Endodermal cell (in vitro differentiated cells): ENCODE measurements around the gene BRME1. TPM values are rescaled to one million over a fixed set of nuclear protein-coding genes. Genes with fewer than 3 reads are reported as not detected.

Experiments used
- DNase-seq: peaks from one replicate; pipeline ENCODE4 v3.0.0-alpha.2; 2017
- H3K27ac ChIP-seq: 2 replicates; pipeline ENCODE4 v1.5.1; 2013; ENCODE audit warnings: mild to moderate bottlenecking, low read depth, low read length, moderate library complexity
- H3K27me3 ChIP-seq: 2 replicates; pipeline ENCODE4 v1.6.1; 2013; ENCODE audit warnings: mild to moderate bottlenecking, low read length, moderate library complexity; ENCODE audit not compliant: insufficient read depth, control insufficient read depth, poor library complexity, severe bottlenecking
- H3K36me3 ChIP-seq: 2 replicates; pipeline ENCODE4 v1.7.0; 2013; ENCODE audit warnings: mild to moderate bottlenecking, low read length, moderate library complexity; ENCODE audit not compliant: control insufficient read depth, insufficient read depth
- H3K4me1 ChIP-seq: one replicate; pipeline ENCODE4 v1.7.0; 2013; ENCODE audit warnings: low read length; ENCODE audit not compliant: control insufficient read depth, insufficient read depth
- H3K4me3 ChIP-seq: 2 replicates; pipeline ENCODE4 v1.5.1; 2013; ENCODE audit warnings: mild to moderate bottlenecking, low read length, moderate library complexity
- H3K9ac ChIP-seq: 2 replicates; pipeline ENCODE4 v1.6.1; 2013; ENCODE audit warnings: mild to moderate bottlenecking, low read length, moderate library complexity; ENCODE audit not compliant: poor library complexity, severe bottlenecking; ENCODE audit errors: extremely low read depth
- H3K9me3 ChIP-seq: 2 replicates; pipeline ENCODE4 v1.6.1; 2013; ENCODE audit warnings: mild to moderate bottlenecking, low read length, moderate library complexity; ENCODE audit not compliant: control insufficient read depth
- H3K27ac Mint-ChIP-seq: 2 replicates; pipeline ENCODE4 v1.8.0; 2020; ENCODE audit warnings: mixed read lengths
- H3K27me3 Mint-ChIP-seq: 2 replicates; pipeline ENCODE4 v1.8.0; 2021; ENCODE audit warnings: mild to moderate bottlenecking, mixed read lengths; ENCODE audit not compliant: insufficient read depth
- H3K36me3 Mint-ChIP-seq: 2 replicates; pipeline ENCODE4 v1.8.0; 2020; ENCODE audit warnings: low read depth, mixed read lengths
- H3K4me1 Mint-ChIP-seq: 2 replicates; pipeline ENCODE4 v1.8.0; 2020; ENCODE audit warnings: mixed read lengths
- H3K4me3 Mint-ChIP-seq: 2 replicates; pipeline ENCODE4 v1.8.0; 2020; ENCODE audit warnings: mild to moderate bottlenecking, moderate library complexity, mixed read lengths
- H3K9me3 Mint-ChIP-seq: 2 replicates; pipeline ENCODE4 v1.8.0; 2020; ENCODE audit warnings: mild to moderate bottlenecking, mixed read lengths
- CTCF ChIP-seq: fragments of 200-600 bp; sonication (generic); conservative IDR thresholded peaks from 2 replicates; pipeline ENCODE4 v1.5.0; 2021; ENCODE audit warnings: antibody characterized with exemption, mild to moderate bottlenecking
- WGBS, 2 experiments: methylation state at CpG; one replicate each; pipeline versions ENCODE4 v1.1.5 to v1.1.7; 2013; ENCODE audit warnings: missing lambda C conversion rate in 2 of 2, mixed read lengths in 1 of 2; ENCODE audit not compliant: insufficient coverage in 1 of 2, insufficient read length in 1 of 2; 5-methylcytosine and 5-hydroxymethylcytosine counted together
- total RNA-seq, 2 donors: library from RNA; stranded (reverse); fragmentation: NEBNext Ultra II Directional in 1 of 2; extraction: Animal tissue kit (Norgen Biotek cat#: 25700) in 1 of 2; gene quantifications; 2 replicates in 1 of 2; 3 replicates in 1 of 2; pipeline ENCODE4 v1.2.1, GENCODE V29; 2021

The BRME1 gene
- total RNA-seq, 2 donors from 2014 or later, result 4.4 to 7.4 TPM

GRCh38 chr19:13861392-13861713, 44.6 kb downstream of the BRME1 start:
- no peak for DNase-seq
- no peaks in the 10 kb centered on the region for H3K36me3 Mint-ChIP-seq
- Histone ChIP-seq H3K9me3 (no peaks in the 10 kb centered on the region), H3K9ac (no peak overlapping the region), H3K27me3 (peaks cover 23% of the 10 kb centered on the region), H3K4me1 (no peaks in the 10 kb centered on the region), H3K36me3 (no peaks in the 10 kb centered on the region), H3K27ac (no peak overlapping the region), H3K4me3 (no peak overlapping the region)
- H3K27me3 Mint-ChIP-seq, result peaks cover 19% of the 10 kb centered on the region
- H3K27ac Mint-ChIP-seq, result peak overlapping the region; percentile 80
- H3K4me3 Mint-ChIP-seq, result peak overlapping the region; percentile 59
- peaks cover 10% of the 10 kb centered on the region for H3K4me1 Mint-ChIP-seq
- WGBS, 2 experiments, result 89 to 92% methylated on average over 7 to 11 of the region's 11 CpGs
- TF ChIP-seq CTCF, result no peak
- H3K9me3 Mint-ChIP-seq, result no peaks in the 10 kb centered on the region

DNA sequence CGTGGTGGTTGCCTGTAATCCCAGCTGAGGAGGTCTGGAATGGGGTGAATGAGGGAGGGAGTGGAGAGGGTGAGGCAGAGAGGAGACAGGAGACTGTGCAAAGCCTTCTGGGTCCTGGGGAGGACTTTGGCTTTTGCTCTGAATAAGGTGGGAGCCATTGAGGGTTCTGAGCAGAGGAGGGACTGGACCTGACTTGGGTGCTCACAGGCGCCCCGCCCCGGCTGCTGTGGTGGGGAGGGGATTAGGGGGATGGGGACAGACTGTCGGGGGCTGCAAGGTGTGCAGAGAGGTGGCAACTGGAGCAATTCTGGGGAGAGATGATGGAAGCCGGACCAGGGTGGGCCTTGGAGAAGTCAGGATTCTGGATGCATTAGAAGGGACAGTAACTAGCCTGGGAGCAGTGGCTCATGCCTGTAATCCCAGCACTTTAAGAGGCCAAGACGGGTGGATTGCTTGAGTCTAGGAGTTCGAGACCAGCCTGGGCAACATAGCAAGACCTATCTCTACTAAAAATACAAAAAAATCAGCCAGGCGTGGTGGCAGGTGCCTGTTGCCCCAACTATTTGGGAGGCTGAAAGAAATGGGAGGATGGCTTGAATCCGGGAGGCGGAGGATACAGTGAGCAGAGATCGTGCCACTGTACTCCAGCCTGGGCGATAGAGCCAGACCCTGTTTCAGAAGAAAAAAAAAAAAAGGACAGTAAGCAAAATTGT, 45.1 kb downstream of the BRME1 start:
- no peak for DNase-seq
- Mint-ChIP-seq H3K4me3 (no peak overlapping the region), H3K27me3 (peaks cover 14% of the 10 kb centered on the region), H3K36me3 (no peaks in the 10 kb centered on the region), H3K27ac (no peak overlapping the region), H3K9me3 (no peaks in the 10 kb centered on the region), H3K4me1 (peaks cover 10% of the 10 kb centered on the region)
- Histone ChIP-seq H3K27me3 (peaks cover 18% of the 10 kb centered on the region), H3K36me3 (no peaks in the 10 kb centered on the region), H3K9ac (no peak overlapping the region), H3K4me3 (no peak overlapping the region), H3K9me3 (no peaks in the 10 kb centered on the region), H3K4me1 (no peaks in the 10 kb centered on the region), H3K27ac (no peak overlapping the region)
- WGBS, 2 experiments, result 91 to 95% methylated on average over 12 to 13 of the region's 13 CpGs
- no peak for TF ChIP-seq CTCF

DNA sequence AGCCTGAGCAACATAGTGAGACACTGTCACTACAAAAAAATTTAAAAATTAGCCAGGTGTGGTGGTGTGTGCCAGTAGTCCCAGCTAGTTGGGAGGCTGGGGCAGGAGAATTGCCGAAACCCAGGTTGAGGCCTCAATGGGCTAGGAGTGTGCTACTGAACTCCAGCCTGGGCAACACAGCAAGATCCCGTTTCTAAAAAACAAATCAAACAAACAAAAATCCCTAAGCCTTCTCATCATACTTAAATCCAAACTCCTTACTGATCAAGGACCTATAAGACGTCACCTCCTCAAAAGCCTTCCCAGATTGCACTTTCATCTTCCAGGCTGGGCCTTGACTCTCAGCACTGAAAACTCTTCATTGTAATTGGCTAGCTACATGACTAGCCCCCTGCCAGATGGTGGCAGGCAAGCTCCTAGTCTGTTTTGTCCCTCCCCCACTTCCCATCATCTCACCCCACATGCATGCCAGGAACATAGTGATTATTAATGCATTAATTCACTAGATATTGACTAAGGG, 46.5 kb downstream of the BRME1 start:
- DNase-seq, result no peak
- Histone ChIP-seq H3K36me3 (no peaks in the 10 kb centered on the region), H3K27me3 (peaks cover 10% of the 10 kb centered on the region), H3K9ac (no peak overlapping the region), H3K27ac (no peak overlapping the region), H3K4me1 (no peaks in the 10 kb centered on the region), H3K4me3 (no peak overlapping the region), H3K9me3 (no peaks in the 10 kb centered on the region)
- Mint-ChIP-seq H3K9me3 (no peaks in the 10 kb centered on the region), H3K27me3 (peaks cover 10% of the 10 kb centered on the region), H3K27ac (no peak overlapping the region), H3K4me3 (no peak overlapping the region), H3K36me3 (no peaks in the 10 kb centered on the region), H3K4me1 (peaks cover 10% of the 10 kb centered on the region)
- 90 to 95% methylated on average over 3 of the region's 3 CpGs for WGBS, 2 experiments
- TF ChIP-seq CTCF, result no peak
